A673 (cell line): ENCODE measurements around the gene STOX2. TPM values are rescaled to one million over a fixed set of nuclear protein-coding genes. Genes with fewer than 3 reads are reported as not detected.

ENCODE experiments used
- BruUV-seq: library from RNA; stranded (reverse); fragments of 400-500 nt; replicated peaks from 2 replicates; lab custom pipeline; 2021; lab: Mats Ljungman, UMichigan
- CTCF ChIA-PET: fragments of 300-600 bp; sonication (Branson Sonifier 250); formaldehyde crosslinking; loops from one replicate; lab custom pipeline; 2022; ENCODE audit warnings: antibody characterized with exemption; lab: Charles Lee
- POLR2A ChIA-PET: fragments of 300-600 bp; sonication (Branson Sonifier 250); formaldehyde crosslinking; loops from one replicate; lab custom pipeline; 2022; ENCODE audit warnings: antibody characterized with exemption; ENCODE audit not compliant: low non-redundant PET; lab: Charles Lee
- DNase-seq: peaks from one replicate; pipeline ENCODE4 v3.0.0-alpha.2; 2015; ENCODE audit warnings: low spot score
- H3K27ac ChIP-seq: fragments of 200-600 bp; sonication (generic); 2 replicates; pipeline ENCODE4 v1.5.1; 2016; ENCODE audit warnings: mixed run types, low read depth, mild to moderate bottlenecking, mixed read lengths, antibody characterized with exemption, low read length; ENCODE audit not compliant: poor library complexity, severe bottlenecking
- H3K27me3 ChIP-seq: fragments of 200-600 bp; sonication (generic); replicated peaks from 2 replicates; pipeline ENCODE4 v1.6.1; 2017; ENCODE audit warnings: mixed run types, low read depth, mild to moderate bottlenecking, mixed read lengths, antibody characterized with exemption, low read length; ENCODE audit not compliant: insufficient read depth, poor library complexity
- H3K36me3 ChIP-seq: fragments of 200-600 bp; sonication (generic); 2 replicates; pipeline ENCODE4 v1.6.1; 2016; ENCODE audit warnings: mixed run types, mild to moderate bottlenecking, mixed read lengths, antibody characterized with exemption, low read length; ENCODE audit not compliant: insufficient read depth, poor library complexity, severe bottlenecking
- H3K4me1 ChIP-seq: fragments of 200-600 bp; sonication (generic); 2 replicates; pipeline ENCODE4 v1.6.1; 2017; ENCODE audit warnings: mixed run types, mild to moderate bottlenecking, mixed read lengths, antibody characterized with exemption, low read length; ENCODE audit not compliant: insufficient read depth, poor library complexity, severe bottlenecking
- H3K4me3 ChIP-seq: fragments of 200-600 bp; sonication (generic); 2 replicates; pipeline ENCODE4 v1.5.1; 2016; ENCODE audit warnings: low read depth, mixed run types, mild to moderate bottlenecking, mixed read lengths, low read length; ENCODE audit not compliant: poor library complexity, severe bottlenecking
- H3K9me3 ChIP-seq: fragments of 200-600 bp; sonication (generic); 2 replicates; pipeline ENCODE4 v1.6.1; 2016; ENCODE audit warnings: mixed run types, low read depth, mild to moderate bottlenecking, mixed read lengths, antibody characterized with exemption, low read length; ENCODE audit not compliant: poor library complexity, severe bottlenecking
- EZH2 ChIP-seq: fragments of 200-600 bp; sonication (generic); IDR thresholded peaks from 2 replicates; pipeline ENCODE4 v1.6.1; 2017; ENCODE audit warnings: borderline replicate concordance, low read depth, mild to moderate bottlenecking, mixed read lengths, antibody characterized with exemption, low read length; ENCODE audit not compliant: poor library complexity, severe bottlenecking
- intact Hi-C: fragments of 100-400 bp; cut with micrococcal nuclease; formaldehyde crosslinking; loops from one replicate; pipeline ENCODE4 v1.10.0; 2022; ENCODE audit not compliant: unreplicated experiment
- total RNA-seq: library from RNA; stranded (reverse); gene quantifications from 2 replicates; pipeline ENCODE4 v1.2.3, GENCODE V29; 2021
- TF ChIP-seq, protein P1 (sequence below): fragments of 300-800, 200-600 bp; sonication (generic); conservative IDR thresholded peaks from 2 replicates; pipeline ENCODE4 v1.5.1; 2017; ENCODE audit warnings: low read depth, mild to moderate bottlenecking, antibody characterized with exemption, low read length, moderate library complexity, mixed read lengths

STOX2 gene
- total RNA-seq, 1 experiment from 2014 or later, result 2.9 TPM

GRCh38 chr4:183912585-183912984 lies 7.5 kb downstream of the STOX2 start:
- H3K27me3 ChIP-seq, result peaks cover 27% of the 10 kb centered on the region
- H3K9me3 ChIP-seq, result no peaks in the 10 kb centered on the region
- no peak overlapping the region for H3K4me3 ChIP-seq
- ChIA-PET CTCF (interaction anchor here (0.6 kb wide), 1 partner anchor 41 kb away, joined by 3 read pairs; no protein-coding TSS in a partner anchor), POLR2A (interaction anchor here (0.6 kb wide), 1 partner anchor 57 kb away, joined by 3 read pairs; no protein-coding TSS in a partner anchor)
- DNase-seq, result no peak
- TF ChIP-seq, protein P1, sequence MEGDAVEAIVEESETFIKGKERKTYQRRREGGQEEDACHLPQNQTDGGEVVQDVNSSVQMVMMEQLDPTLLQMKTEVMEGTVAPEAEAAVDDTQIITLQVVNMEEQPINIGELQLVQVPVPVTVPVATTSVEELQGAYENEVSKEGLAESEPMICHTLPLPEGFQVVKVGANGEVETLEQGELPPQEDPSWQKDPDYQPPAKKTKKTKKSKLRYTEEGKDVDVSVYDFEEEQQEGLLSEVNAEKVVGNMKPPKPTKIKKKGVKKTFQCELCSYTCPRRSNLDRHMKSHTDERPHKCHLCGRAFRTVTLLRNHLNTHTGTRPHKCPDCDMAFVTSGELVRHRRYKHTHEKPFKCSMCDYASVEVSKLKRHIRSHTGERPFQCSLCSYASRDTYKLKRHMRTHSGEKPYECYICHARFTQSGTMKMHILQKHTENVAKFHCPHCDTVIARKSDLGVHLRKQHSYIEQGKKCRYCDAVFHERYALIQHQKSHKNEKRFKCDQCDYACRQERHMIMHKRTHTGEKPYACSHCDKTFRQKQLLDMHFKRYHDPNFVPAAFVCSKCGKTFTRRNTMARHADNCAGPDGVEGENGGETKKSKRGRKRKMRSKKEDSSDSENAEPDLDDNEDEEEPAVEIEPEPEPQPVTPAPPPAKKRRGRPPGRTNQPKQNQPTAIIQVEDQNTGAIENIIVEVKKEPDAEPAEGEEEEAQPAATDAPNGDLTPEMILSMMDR, result no peak
- TF ChIP-seq EZH2, result no peak
- no peak overlapping the region for H3K27ac ChIP-seq
- BruUV-seq, result no TSS peak
- H3K4me1 ChIP-seq, result no peaks in the 10 kb centered on the region
- H3K36me3 ChIP-seq, result no peaks in the 10 kb centered on the region
- intact Hi-C loops, result no loop called here

- BruUV-seq, result no TSS peak
- DNase-seq, result no peak
- Histone ChIP-seq H3K27ac (no peak overlapping the region), H3K4me3 (no peak overlapping the region), H3K4me1 (no peaks in the 10 kb centered on the region), H3K27me3 (no peaks in the 10 kb centered on the region), H3K36me3 (no peaks in the 10 kb centered on the region), H3K9me3 (no peaks in the 10 kb centered on the region)
- intact Hi-C loops, result no loop called here
- POLR2A ChIA-PET, result no interaction called here
- TF ChIP-seq EZH2, result no peak
- TF ChIP-seq, protein P1, result no peak
- CTCF ChIA-PET, result no interaction called here
These were observed 10.9 kb downstream of the STOX2 start for GRCh38 chr4:183915976-183916375.

- TF ChIP-seq, protein P1, result no peak
- no peak for TF ChIP-seq EZH2
- BruUV-seq, result no TSS peak
- Histone ChIP-seq H3K9me3 (no peaks in the 10 kb centered on the region), H3K4me1 (no peaks in the 10 kb centered on the region), H3K4me3 (no peak overlapping the region), H3K36me3 (no peaks in the 10 kb centered on the region), H3K27ac (no peak overlapping the region), H3K27me3 (no peaks in the 10 kb centered on the region)
- CTCF ChIA-PET, result no interaction called here
- POLR2A ChIA-PET, result no interaction called here
- intact Hi-C loops, result no loop called here
- DNase-seq, result no peak
These were observed 13.6 kb downstream of the STOX2 start for GRCh38 chr4:183918696-183919095.
